Measurements from ENCODE around the gene LRRC14B. TPM values are rescaled to one million over a fixed set of nuclear protein-coding genes. Genes with fewer than 3 reads are reported as not detected.
"Not testable (repeated sequence)": the region's sequence is repeated elsewhere in the genome, so short reads cannot be mapped to it uniquely, and the experiment has no call there.

Gene LRRC14B
- polyA plus RNA-seq, 5 donors: 0.14 to 1.6 (median 0.16) TPM; not detected in 2

- DNase-seq: no peak
Measured at GRCh38 chr5:159448-160172, 31.7 kb upstream of the LRRC14B start.

- DNase-seq: no peak
Measured at GRCh38 chr5:160173-160510, 31.2 kb upstream of the LRRC14B start.

- no peak for DNase-seq
Measured at GRCh38 chr5:160921-161802, 30.1 kb upstream of the LRRC14B start.

GRCh38 chr5:161803-162110, 29.5 kb upstream of the LRRC14B start:
- no peak for DNase-seq

- no peak for DNase-seq
Measured at GRCh38 chr5:162190-162564, 29.1 kb upstream of the LRRC14B start.

GRCh38 chr5:162565-163337, 28.5 kb upstream of the LRRC14B start:
- DNase-seq: no peak

GRCh38 chr5:163338-163620, 28.0 kb upstream of the LRRC14B start:
- no peak for DNase-seq

GRCh38 chr5:163841-164240, 27.5 kb upstream of the LRRC14B start:
- DNase-seq: no peak

GRCh38 chr5:164244-164643, 27.1 kb upstream of the LRRC14B start:
- DNase-seq: no peak

GRCh38 chr5:164783-165182, 26.5 kb upstream of the LRRC14B start:
- DNase-seq: not testable (repeated sequence)

- no peak for DNase-seq
Measured at GRCh38 chr5:166441-167372, 24.6 kb upstream of the LRRC14B start.

- DNase-seq: no peak
Measured at GRCh38 chr5:167511-167910, 23.8 kb upstream of the LRRC14B start.

- no peak for DNase-seq
Measured at GRCh38 chr5:167982-168660, 23.2 kb upstream of the LRRC14B start.

GRCh38 chr5:169071-169727, 22.1 kb upstream of the LRRC14B start:
- DNase-seq: peak in 1 of 2 donors; percentile 32

GRCh38 chr5:169728-170094, 21.6 kb upstream of the LRRC14B start:
- DNase-seq: no peak

- no peak for DNase-seq
Measured at GRCh38 chr5:170971-171800, 20.1 kb upstream of the LRRC14B start.

GRCh38 chr5:171801-172331, 19.4 kb upstream of the LRRC14B start:
- DNase-seq: no peak

- DNase-seq: no peak
Measured at GRCh38 chr5:172421-172820, 18.9 kb upstream of the LRRC14B start.

- DNase-seq: no peak
Measured at GRCh38 chr5:172841-173251, 18.4 kb upstream of the LRRC14B start.

Data from right lung (tissue), 5 donors.